K562 (cell line): ENCODE data around the gene ADAT2. TPM values are rescaled to one million over a fixed set of nuclear protein-coding genes. Genes with fewer than 3 reads are reported as not detected.
A peak's percentile ranks its signal among the peaks of the same experiment; 100 is the strongest.

ENCODE experiments used
- DNMT1 ChIP-seq: fragments of 450-650 bp; IDR thresholded peaks from 2 replicates; pipeline ENCODE4 v1.6.1; 2016; ENCODE audit warnings: antibody characterized with exemption, mild to moderate bottlenecking
- ELF4 ChIP-seq: fragments of 450-650 bp; formaldehyde crosslinking; IDR thresholded peaks from 2 replicates; pipeline ENCODE4 v1.4.0; 2022; ENCODE audit warnings: missing genetic modification characterization
- FOXA3 ChIP-seq, 2 experiments: fragments of 450-650 bp in 1 of 2; sonication (generic) in 1 of 2; formaldehyde crosslinking; IDR thresholded peaks in 1 of 2; conservative IDR thresholded peaks in 1 of 2; 2 replicates each; pipeline versions ENCODE4 v1.4.0 to v1.8.0; 2020 to 2022; ENCODE audit warnings: mild to moderate bottlenecking in 2 of 2, missing genetic modification reagents in 1 of 2
- GTF3C2 ChIP-seq: IDR thresholded peaks from 3 replicates; pipeline ENCODE4 v1.6.1; 2011; ENCODE audit warnings: borderline replicate concordance, mild to moderate bottlenecking, moderate library complexity; ENCODE audit not compliant: insufficient read length; ENCODE audit errors: extremely low read depth
- NFXL1 ChIP-seq: fragments of 450-650 bp; formaldehyde crosslinking; IDR thresholded peaks from 2 replicates; pipeline ENCODE4 v1.4.0; 2021; ENCODE audit warnings: mild to moderate bottlenecking
- OTX1 ChIP-seq: fragments of 450-650 bp; formaldehyde crosslinking; IDR thresholded peaks from 2 replicates; pipeline ENCODE4 v1.4.0; 2022; ENCODE audit warnings: mild to moderate bottlenecking
- RBFOX2 ChIP-seq: fragments of 200-400 bp; formaldehyde crosslinking; IDR thresholded peaks from 2 replicates; pipeline ENCODE4 v1.6.1; 2017; ENCODE audit warnings: low read depth, mild to moderate bottlenecking, low read length, moderate library complexity
- SAP30 ChIP-seq: fragments of 200-600 bp; sonication (generic); IDR thresholded peaks from 2 replicates; pipeline ENCODE4 v1.6.1; 2012; ENCODE audit warnings: borderline replicate concordance, low read depth, mild to moderate bottlenecking, moderate library complexity, low read length, control low read depth, inconsistent platforms; ENCODE audit not compliant: insufficient read depth, poor library complexity, severe bottlenecking
- SMARCC2 ChIP-seq: fragments of 450-650 bp; IDR thresholded peaks from 2 replicates; pipeline ENCODE4 v1.6.1; 2017; ENCODE audit warnings: antibody characterized with exemption, moderate library complexity, mild to moderate bottlenecking, low read depth
- SRSF3 ChIP-seq: fragments of 200-400 bp; formaldehyde crosslinking; IDR thresholded peaks from 2 replicates; pipeline ENCODE4 v1.6.1; 2016; ENCODE audit warnings: mild to moderate bottlenecking, low read length, moderate library complexity; ENCODE audit not compliant: insufficient read depth
- TBP ChIP-seq: optimal IDR thresholded peaks from 2 replicates; pipeline ENCODE3; 2011; ENCODE audit warnings: low read depth, low read length, improper control_type of control experiment
- ZNF175 ChIP-seq: fragments of 200-800 bp; sonication (Bioruptor generic); IDR thresholded peaks from 2 replicates; pipeline ENCODE4 v1.6.1; 2016; ENCODE audit warnings: low read depth, mild to moderate bottlenecking, missing genetic modification characterization, missing compliant biosample characterization
- ZNF589 ChIP-seq: fragments of 200-800 bp; sonication (Bioruptor generic); IDR thresholded peaks from 2 replicates; pipeline ENCODE4 v1.6.1; 2016; ENCODE audit warnings: low read depth, missing genetic modification characterization, missing compliant biosample characterization
- polyA plus RNA-seq, 8 experiments: library from polyadenylated mRNA; depleted of rRNA in 4 of 8; stranded (reverse) in 5 of 8; unstranded in 3 of 8; fragments of >200 nt; fragmentation: Nextera tagmentation in 2 of 8; fragmentation: Illumina TruSeq in 1 of 8; extraction: Ambion mirVana in 2 of 8; extraction: Trizol in 1 of 8; gene quantifications; 2 replicates each; pipeline versions ENCODE4 v1.2.1 to v1.2.3, GENCODE V29; 2011 to 2014; ENCODE audit warnings: inconsistent platforms in 1 of 8, missing spikeins in 1 of 8
- total RNA-seq, 7 experiments: library from RNA; depleted of rRNA in 6 of 7; stranded (reverse); fragments of >200 nt in 6 of 7; fragmentation: Illumina TruSeq in 2 of 7; extraction: Trizol in 2 of 7; gene quantifications; 2 replicates each; pipeline versions ENCODE4 v1.2.1 to v1.2.3, GENCODE V29; 2011 to 2021; ENCODE audit warnings: low replicate concordance in 1 of 7
- TF ChIP-seq, protein P1 (sequence below): IDR thresholded peaks from 2 replicates; pipeline ENCODE4 v1.6.1; 2012; ENCODE audit warnings: low read depth, low read length, improper control_type of control experiment, borderline replicate concordance
- TF ChIP-seq, protein P2 (sequence below): fragments of 450-650 bp; IDR thresholded peaks from 2 replicates; pipeline ENCODE4 v1.6.1; 2016; ENCODE audit warnings: low read depth, mild to moderate bottlenecking, moderate library complexity
- TF ChIP-seq, protein P3 (sequence below): fragments of 450-650 bp; formaldehyde crosslinking; IDR thresholded peaks from 2 replicates; pipeline ENCODE4 v1.4.0; 2022; ENCODE audit warnings: missing genetic modification characterization
- TF ChIP-seq, protein P4 (sequence below): fragments of 250-450 bp; sonication (Bioruptor Pico); IDR thresholded peaks from 2 replicates; pipeline ENCODE4 v1.8.0; 2021; ENCODE audit warnings: borderline replicate concordance, mild to moderate bottlenecking, moderate library complexity; ENCODE audit not compliant: poor library complexity, severe bottlenecking

ADAT2 gene
- total and polyA plus RNA-seq, 9 of the 15 experiments (the other 6 are each of a cell fraction or from before 2014, with no cell fraction given), result 13.0 to 62.5 (median 31.7) TPM

GRCh38 chr6:143449714-143450452 is 612 bp downstream of the ADAT2 start (continued):
- TF ChIP-seq, protein P1, sequence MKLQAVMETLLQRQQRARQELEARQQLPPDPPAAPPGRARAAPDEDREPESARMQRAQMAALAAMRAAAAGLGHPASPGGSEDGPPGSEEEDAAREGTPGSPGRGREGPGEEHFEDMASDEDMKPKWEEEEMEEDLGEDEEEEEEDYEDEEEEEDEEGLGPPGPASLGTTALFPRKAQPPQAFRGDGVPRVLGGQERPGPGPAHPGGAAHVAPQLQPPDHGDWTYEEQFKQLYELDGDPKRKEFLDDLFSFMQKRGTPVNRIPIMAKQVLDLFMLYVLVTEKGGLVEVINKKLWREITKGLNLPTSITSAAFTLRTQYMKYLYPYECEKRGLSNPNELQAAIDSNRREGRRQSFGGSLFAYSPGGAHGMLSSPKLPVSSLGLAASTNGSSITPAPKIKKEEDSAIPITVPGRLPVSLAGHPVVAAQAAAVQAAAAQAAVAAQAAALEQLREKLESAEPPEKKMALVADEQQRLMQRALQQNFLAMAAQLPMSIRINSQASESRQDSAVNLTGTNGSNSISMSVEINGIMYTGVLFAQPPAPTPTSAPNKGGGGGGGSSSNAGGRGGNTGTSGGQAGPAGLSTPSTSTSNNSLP, result 0 out of 2 replicates have a peak, but pooled peaks have one; percentile 26
- TF ChIP-seq SAP30, result peak; percentile 56
- 0 out of 2 replicates have a peak, but pooled peaks have one; percentile 12 for TF ChIP-seq DNMT1
- 0 out of 2 replicates have a peak, but pooled peaks have one; percentile 13 for TF ChIP-seq ZNF589
- TF ChIP-seq OTX1 (CRISPR knock-in tag), result no peak
- TF ChIP-seq TBP, result peak; percentile 87
- TF ChIP-seq NFXL1 (CRISPR knock-in tag), result no peak
- TF ChIP-seq RBFOX2, result no peak
- TF ChIP-seq, protein P2, sequence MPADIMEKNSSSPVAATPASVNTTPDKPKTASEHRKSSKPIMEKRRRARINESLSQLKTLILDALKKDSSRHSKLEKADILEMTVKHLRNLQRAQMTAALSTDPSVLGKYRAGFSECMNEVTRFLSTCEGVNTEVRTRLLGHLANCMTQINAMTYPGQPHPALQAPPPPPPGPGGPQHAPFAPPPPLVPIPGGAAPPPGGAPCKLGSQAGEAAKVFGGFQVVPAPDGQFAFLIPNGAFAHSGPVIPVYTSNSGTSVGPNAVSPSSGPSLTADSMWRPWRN, result peak; percentile 51; the same call in 1 of the 2 replicates
- TF ChIP-seq, protein P3, sequence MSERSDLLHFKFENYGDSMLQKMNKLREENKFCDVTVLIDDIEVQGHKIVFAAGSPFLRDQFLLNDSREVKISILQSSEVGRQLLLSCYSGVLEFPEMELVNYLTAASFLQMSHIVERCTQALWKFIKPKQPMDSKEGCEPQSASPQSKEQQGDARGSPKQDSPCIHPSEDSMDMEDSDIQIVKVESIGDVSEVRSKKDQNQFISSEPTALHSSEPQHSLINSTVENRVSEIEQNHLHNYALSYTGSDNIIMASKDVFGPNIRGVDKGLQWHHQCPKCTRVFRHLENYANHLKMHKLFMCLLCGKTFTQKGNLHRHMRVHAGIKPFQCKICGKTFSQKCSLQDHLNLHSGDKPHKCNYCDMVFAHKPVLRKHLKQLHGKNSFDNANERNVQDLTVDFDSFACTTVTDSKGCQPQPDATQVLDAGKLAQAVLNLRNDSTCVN (CRISPR knock-in tag), result no peak
- TF ChIP-seq ZNF175 (CRISPR knock-in tag), result 0 out of 2 replicates have a peak, but pooled peaks have one; percentile 19
- peak in 1 of 2 experiments; percentile 56; a peak in 1 of 4 replicates for TF ChIP-seq FOXA3 (CRISPR knock-in tag; conservative IDR thresholded peaks at IDR 0.05 in 1 of 2, IDR thresholded peaks at IDR 0.05 in 1 of 2)
- no peak for TF ChIP-seq SRSF3
- TF ChIP-seq SMARCC2, result 0 out of 2 replicates have a peak, but pooled peaks have one; percentile 16
- TF ChIP-seq, protein P4, sequence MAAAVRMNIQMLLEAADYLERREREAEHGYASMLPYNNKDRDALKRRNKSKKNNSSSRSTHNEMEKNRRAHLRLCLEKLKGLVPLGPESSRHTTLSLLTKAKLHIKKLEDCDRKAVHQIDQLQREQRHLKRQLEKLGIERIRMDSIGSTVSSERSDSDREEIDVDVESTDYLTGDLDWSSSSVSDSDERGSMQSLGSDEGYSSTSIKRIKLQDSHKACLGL, result no peak
- peak; percentile 89 for TF ChIP-seq GTF3C2
- no peak for TF ChIP-seq ELF4 (CRISPR knock-in tag)
